Activated T-cell treated with anti-CD3 and anti-CD28 coated beads for 4 hours (primary cell): ENCODE measurements around the gene FILIP1.
"Not testable (repeated sequence)": the region's sequence is repeated elsewhere in the genome, so short reads cannot be mapped to it uniquely, and the experiment has no call there.

Experiments
- DNase-seq: peaks from one replicate; pipeline ENCODE4 v3.0.0-alpha.2; 2020

The FILIP1 gene

DNA sequence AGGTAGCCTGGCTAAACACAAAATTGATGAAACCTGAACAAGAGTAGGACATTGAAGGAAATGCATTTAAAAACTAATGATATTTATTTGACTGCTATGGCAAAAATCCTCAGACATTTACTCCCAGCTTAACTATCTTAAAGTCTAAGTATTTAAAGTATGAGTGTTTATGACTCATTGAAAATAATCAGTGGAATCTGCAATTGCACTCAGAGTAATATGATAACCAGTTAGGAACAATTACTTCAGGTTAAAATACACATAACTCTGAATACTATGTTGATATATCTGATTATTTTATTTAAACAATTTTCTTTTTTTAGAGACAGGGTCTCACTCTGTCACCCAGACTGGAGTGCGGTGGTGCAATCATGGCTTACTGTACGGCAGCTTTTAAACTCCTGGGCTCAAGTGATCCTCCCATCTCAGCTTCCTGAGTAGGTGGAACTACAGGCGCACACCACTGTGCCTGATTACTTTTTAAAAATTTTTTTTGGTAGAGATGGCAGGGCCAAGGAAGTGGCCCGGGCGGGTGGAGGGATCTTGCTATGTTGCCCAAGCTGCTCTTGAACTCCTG lies 43.9 kb downstream of the FILIP1 start:
- no peak for DNase-seq

DNA sequence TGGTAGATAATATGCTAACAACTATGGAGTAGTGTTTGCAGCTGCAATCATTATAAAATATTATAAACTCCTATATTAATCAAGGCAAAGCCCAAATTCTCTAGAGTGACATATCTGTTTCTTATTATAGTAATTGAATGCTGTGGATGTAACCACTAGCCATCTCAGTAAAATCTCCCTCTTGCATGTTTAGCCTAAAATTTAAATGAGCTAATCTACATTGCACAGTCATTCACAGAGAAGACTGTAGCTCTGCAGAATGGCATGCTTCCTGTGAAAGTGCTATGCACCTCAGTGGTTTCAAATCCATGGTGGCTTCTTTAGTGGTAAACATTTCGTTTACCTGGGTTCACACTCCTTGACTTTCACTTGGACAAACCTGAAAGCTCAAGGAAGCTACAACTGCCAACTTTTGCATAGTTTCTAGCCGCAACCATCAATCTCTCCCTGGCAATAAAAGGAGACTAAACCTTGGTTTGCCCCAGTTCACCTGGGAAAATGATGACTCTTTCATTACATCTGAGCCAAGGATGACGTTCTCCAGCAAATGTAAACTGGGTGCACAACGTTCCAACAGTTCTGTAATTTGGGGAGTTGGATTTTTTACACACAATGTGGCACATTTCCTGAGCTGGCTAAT lies 47.2 kb downstream of the FILIP1 start:
- no peak for DNase-seq

- no peak for DNase-seq
Measured at GRCh38 chr6:75445738-75446137, 47.9 kb downstream of the FILIP1 start.

GRCh38 chr6:75444899-75445298 lies 48.7 kb downstream of the FILIP1 start:
- no peak for DNase-seq

- not testable (repeated sequence) for DNase-seq
Measured at GRCh38 chr6:75441883-75442282, 51.7 kb downstream of the FILIP1 start.

GRCh38 chr6:75441479-75441878 lies 52.1 kb downstream of the FILIP1 start:
- not testable (repeated sequence) for DNase-seq

DNA sequence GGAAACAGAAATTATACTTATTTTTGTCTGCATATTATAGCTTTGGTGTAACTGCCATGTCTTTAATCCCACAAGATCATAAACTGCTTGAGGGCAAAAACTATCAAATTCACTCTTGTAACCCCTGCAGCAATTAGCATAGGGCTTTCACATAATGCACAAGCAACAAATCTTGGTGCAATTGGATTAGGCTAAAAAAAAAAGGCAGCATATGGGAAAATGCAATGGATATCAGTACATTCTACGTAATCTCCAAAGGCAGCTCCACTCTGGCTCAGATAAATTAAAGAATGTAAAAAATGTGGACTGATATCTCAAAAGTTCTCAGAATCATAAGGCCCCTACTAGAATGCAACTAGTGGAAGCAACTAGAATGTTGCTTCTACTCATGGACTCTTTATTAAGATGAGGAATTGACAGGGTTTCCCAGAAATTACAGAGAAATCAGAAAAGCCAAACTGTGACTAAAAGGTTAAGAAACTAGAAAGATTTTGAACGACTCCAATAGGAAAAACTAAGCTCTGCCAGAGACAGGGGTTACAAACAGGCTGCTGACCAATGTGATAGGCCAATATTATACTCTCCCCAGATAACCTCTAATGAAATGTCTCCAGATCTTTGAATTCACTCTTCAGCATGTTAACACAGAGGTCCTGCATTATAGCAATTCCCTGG lies 55.0 kb downstream of the FILIP1 start:
- no peak for DNase-seq

DNA sequence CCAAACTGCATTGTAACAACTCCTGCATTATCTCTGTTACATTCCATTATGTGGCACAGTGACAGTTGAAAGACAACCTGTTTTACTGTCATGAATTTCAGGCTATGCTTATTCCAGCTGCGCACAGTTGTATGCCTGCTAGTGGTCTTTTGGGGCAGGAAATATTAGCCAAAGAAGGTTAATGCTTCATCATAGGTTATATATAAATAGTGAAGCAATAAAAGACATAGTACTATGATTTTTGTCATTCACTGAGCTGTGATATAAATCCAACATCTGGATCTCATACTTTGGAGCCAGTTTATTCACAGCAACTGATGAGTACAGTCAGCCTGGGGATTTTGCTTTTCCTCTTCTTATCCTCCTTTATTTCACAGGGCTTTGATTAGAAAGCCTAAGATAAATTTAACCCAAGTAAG lies 55.6 kb downstream of the FILIP1 start:
- DNase-seq, result no peak

DNA sequence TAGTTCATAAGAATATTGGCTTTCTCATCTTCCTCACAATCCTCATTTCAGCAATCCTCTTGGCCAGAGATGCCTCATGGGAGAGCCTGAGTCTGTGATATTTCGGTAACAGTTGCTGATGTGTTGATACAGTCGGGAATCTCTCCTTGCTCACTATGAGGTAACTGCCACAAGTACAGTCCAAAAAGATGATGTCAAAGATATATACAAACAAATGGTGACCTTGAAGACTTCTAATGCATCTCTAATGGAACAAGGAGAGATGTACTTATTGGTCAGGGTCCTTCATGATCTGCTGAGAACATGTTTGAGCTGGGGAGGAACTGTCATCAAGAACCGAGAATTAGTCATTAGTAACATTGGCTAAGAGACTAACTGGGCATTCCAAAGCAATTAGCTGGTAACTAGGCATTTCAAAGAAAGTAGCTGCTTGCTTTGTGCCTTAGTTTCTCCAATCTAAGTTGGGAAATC lies 56.1 kb downstream of the FILIP1 start:
- no peak for DNase-seq

GRCh38 chr6:75436869-75437268 lies 56.7 kb downstream of the FILIP1 start:
- DNase-seq, result no peak

DNA sequence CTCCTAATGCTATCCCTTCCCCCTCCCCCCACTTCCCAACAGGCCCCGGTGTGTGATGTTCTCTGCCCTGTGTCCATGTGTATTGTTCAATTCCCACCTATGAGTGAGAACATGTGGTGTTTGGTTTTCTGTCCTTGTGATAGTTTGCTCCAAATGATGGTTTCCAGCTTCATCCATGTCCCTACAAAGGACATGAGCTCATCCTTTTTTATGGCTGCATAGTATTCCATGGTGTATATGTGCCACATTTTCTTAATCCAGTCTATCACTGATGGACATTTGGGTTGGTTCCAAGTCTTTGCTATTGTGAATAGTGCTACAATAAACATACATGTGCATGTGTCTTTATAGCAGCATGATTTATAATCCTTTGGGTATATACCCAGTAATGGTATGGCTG lies 60.8 kb downstream of the FILIP1 start:
- DNase-seq, result not testable (repeated sequence)

GRCh38 chr6:75431379-75431778 lies 62.2 kb downstream of the FILIP1 start:
- DNase-seq, result no peak

GRCh38 chr6:75430631-75431325 lies 62.8 kb downstream of the FILIP1 start:
- no peak for DNase-seq

- no peak for DNase-seq
Measured at GRCh38 chr6:75429061-75429703, 64.4 kb downstream of the FILIP1 start.

DNA sequence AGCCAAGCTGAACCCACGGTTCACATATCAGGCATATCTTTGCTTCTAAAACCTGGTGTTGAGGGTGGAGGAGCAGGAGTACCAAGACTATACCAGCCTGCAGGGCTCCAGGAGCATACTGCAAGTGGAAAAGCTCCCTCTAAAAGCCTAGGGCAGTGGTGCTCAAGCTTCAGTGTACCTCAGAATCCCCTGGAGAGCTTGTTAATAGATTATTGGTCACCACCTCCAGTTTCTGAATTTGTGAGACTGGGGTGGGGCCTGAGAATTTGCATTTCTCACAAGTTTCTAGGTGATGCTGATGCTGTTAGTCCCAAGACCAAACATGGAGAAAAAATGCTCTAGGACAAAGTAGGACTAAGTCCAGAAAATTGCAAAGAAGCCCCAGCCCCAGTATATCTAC lies 65.4 kb downstream of the FILIP1 start:
- no peak for DNase-seq

GRCh38 chr6:75427329-75427728 lies 66.3 kb downstream of the FILIP1 start:
- DNase-seq, result no peak

- DNase-seq, result no peak
Measured at GRCh38 chr6:75424618-75425548, 68.7 kb downstream of the FILIP1 start.

DNA sequence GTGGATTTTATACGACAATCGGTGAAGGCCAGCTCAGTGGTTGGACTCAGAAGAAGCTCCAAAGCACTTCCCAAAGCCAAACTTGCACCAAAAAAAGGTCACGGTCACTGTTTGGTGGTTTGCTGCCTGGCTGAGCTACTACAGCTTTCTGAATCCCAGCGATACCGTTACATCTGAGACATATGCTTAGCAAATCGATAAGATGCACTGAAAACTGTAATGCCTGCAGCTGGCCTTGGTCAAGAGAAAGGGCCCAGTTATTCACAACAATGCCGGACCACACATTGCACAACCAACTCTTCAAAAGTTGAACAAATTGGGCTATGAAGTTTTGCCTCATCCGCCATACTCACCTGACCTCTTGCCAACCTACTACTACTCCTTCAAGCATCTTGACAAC lies 70.2 kb downstream of the FILIP1 start:
- DNase-seq, result no peak

GRCh38 chr6:75422024-75422639 lies 71.5 kb downstream of the FILIP1 start:
- no peak for DNase-seq

DNA sequence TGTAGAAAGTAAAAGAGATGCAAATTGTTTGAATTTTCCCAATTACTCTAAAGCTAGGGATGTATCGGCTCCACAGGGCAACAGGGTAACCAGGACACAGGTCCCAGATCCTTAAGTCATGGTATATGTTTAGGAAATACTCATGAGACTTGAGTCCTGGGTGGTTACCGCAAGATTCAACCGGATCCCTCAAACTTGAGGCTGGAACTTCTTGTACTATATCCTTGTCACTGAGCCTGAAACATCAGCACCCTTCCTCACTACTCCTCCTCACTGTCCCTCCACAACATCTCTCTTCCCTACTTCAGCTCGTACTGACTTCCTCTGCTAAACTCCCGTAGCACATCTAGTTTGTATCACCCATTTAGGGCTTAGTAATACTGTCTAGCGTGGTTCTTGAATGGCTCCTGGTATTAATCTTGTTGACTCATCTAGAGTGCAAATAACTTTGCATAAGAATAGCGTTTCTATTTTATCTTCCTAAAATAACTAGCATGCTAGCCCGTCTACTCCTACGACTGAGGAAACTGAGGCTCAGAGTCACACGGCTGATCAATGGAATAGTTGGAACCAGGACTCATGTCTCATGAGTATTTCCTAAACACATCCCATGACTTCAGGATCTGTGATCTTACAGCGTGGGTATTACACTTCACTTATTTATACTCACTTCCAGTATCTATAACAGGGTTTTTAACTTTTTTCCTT lies 72.1 kb downstream of the FILIP1 start:
- DNase-seq, result no peak

DNA sequence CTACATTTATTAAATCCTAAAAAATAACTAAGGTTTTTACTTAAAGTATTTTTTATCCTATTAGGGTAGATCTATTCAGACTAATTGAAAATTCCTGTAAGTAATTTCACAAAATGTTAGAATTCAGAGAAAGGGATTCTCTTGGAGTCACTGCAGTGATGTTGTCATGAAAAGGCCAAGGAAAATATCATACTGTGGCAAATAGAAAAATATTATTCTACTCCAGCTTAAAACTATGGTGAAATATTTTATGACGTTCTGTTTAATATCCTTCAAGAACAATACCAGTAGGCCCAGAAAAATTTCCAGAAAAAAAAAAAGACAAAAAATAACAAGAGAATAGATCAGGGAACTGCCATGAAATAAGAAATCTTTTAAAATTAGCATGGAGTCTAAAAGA lies 73.6 kb downstream of the FILIP1 start:
- no peak for DNase-seq
